ENCODE data around the gene FHIP1A.
"Not testable (repeated sequence)": the region's sequence is repeated elsewhere in the genome, so short reads cannot be mapped to it uniquely, and the experiment has no call there.

The FHIP1A gene

GRCh38 chr4:151408630-151409469 is at the start of gene FHIP1A:
FHIP1A (plus strand) TSS chr4:151409176; CDS start chr4:151566260, 157,084 bp downstream.
- no peak for DNase-seq (ENCODE audit: low spot score)

GRCh38 chr4:151359576-151359975 is 49.4 kb upstream of the FHIP1A start:
- DNase-seq (ENCODE audit: low spot score) = peak; percentile 71

GRCh38 chr4:151361126-151361525 is 47.9 kb upstream of the FHIP1A start:
- no peak for DNase-seq (ENCODE audit: low spot score)

GRCh38 chr4:151361966-151362365 is 47.0 kb upstream of the FHIP1A start:
- DNase-seq (ENCODE audit: low spot score) = no peak

- peak; percentile 85 for DNase-seq (ENCODE audit: low spot score)
Observed at GRCh38 chr4:151362404-151363164, 46.4 kb upstream of the FHIP1A start.

GRCh38 chr4:151376540-151376939 is 32.4 kb upstream of the FHIP1A start:
- no peak for DNase-seq (ENCODE audit: low spot score)

GRCh38 chr4:151389311-151389710 is 19.7 kb upstream of the FHIP1A start:
- no peak for DNase-seq (ENCODE audit: low spot score)

GRCh38 chr4:151389799-151390198 is 19.2 kb upstream of the FHIP1A start:
- DNase-seq (ENCODE audit: low spot score) = not testable (repeated sequence)

- DNase-seq (ENCODE audit: low spot score) = no peak
Observed at GRCh38 chr4:151395873-151396272, 13.1 kb upstream of the FHIP1A start.

- no peak for DNase-seq (ENCODE audit: low spot score)
Observed at GRCh38 chr4:151400343-151400742, 8.6 kb upstream of the FHIP1A start.

- DNase-seq (ENCODE audit: low spot score) = no peak
Observed at GRCh38 chr4:151401739-151402138, 7.2 kb upstream of the FHIP1A start.

- DNase-seq (ENCODE audit: low spot score) = no peak
Observed at GRCh38 chr4:151402145-151402865, 6.7 kb upstream of the FHIP1A start.

GRCh38 chr4:151403656-151404055 is 5.3 kb upstream of the FHIP1A start:
- peak; percentile 65 for DNase-seq (ENCODE audit: low spot score)

GRCh38 chr4:151404802-151405201 is 4.2 kb upstream of the FHIP1A start:
- DNase-seq (ENCODE audit: low spot score) = not testable (repeated sequence)

GRCh38 chr4:151407018-151407417 is 2.0 kb upstream of the FHIP1A start:
- DNase-seq (ENCODE audit: low spot score) = no peak

- peak; percentile 54 for DNase-seq (ENCODE audit: low spot score)
Observed at GRCh38 chr4:151407466-151408379, 1.3 kb upstream of the FHIP1A start.

- DNase-seq (ENCODE audit: low spot score) = no peak
Observed at GRCh38 chr4:151408380-151408629, 671 bp upstream of the FHIP1A start.

- no peak for DNase-seq (ENCODE audit: low spot score)
Observed at GRCh38 chr4:151409470-151410313, 716 bp downstream of the FHIP1A start.

GRCh38 chr4:151415978-151416377 is 7.0 kb downstream of the FHIP1A start:
- DNase-seq (ENCODE audit: low spot score) = no peak

GRCh38 chr4:151417164-151417571 is 8.2 kb downstream of the FHIP1A start:
- no peak for DNase-seq (ENCODE audit: low spot score)

Data from pons (tissue), 1 donor.